Activated CD8-positive, alpha-beta memory T cell treated with anti-CD3 and anti-CD28 coated beads, Interleukin-2, amount 50 U/mL, for 48 hours (primary cell): ENCODE data around the gene PAXX.

Source experiments
- DNase-seq: peaks from one replicate; pipeline ENCODE4 v3.0.0-alpha.2; 2020

Gene PAXX

DNA sequence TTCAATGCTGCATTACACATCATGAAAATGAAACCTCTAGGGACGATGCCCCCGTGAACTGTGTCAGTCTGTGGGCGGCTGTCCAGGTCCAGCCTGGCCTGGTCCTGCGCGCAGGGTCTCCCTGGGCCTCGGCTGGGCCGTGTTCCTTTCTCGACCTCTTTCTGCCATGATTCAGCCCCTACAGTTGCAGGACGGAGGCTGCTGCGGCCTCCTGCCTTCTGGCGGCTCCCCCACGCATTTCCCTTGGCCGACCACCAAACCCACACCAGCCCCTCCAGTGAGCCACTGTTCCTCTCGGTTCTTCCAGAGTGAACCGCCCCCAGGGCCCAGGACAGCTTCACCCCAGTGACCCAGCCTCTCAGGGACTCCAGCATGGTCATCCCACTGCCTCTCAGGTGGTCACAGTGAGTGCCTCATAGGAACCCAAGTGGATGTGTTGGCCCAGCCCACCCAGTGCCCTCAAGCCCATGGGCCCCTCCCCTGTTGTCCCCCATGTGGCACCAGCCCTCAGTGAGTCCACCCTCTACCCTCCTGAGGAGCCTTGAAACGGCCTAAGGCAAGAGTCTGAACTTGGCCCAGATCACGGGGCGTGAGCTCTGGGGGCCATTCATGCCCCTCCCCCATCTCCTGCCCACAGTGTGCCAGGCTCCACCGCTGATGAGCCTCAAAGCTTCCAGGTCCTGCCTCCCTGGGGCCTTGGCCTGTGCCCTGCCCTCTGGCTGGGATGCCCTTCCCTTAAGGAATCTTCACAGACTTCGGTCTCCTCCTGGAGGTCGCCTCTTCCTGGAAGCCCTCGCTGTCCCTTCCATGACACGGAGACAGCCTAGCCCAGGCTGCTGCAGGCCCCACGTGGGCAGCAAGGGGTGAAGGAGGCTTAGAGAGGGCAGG is 14.1 kb downstream of the PAXX start:
- no peak for DNase-seq

DNA sequence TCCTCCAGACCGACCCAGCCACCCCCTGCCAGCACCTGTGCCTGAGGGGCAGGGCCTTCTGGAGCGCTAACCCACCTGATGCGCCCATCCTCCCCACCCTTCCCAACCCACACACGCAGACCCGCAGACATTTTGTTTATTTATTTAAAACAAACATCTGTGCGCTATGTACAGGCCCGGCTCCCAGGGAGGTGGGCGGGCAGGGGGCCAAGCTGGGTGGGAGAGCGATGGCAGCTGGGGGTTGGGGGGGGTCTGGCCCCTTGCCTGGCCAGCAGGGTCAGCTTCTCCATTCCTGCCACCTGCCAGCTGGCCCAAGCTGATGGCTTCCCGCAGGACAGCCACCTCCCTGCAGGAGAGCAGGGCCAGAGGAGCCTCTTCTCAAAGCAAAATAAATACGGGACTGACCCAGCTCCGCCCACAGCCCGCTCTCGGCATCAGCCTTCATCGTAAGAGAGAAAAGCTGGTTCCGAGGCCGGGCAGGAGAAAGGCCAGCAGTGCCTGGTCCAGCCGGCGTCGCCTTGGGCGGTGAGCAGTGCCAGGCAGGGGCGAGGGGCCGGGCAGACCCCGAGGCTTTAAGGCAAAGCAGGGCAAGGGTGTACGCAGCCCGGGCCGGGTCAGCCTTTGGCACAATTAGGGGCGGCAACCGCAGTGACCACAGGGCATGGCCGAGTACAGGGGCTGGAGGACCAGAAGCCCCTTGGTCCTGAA is 15.0 kb downstream of the PAXX start:
- no peak for DNase-seq

DNA sequence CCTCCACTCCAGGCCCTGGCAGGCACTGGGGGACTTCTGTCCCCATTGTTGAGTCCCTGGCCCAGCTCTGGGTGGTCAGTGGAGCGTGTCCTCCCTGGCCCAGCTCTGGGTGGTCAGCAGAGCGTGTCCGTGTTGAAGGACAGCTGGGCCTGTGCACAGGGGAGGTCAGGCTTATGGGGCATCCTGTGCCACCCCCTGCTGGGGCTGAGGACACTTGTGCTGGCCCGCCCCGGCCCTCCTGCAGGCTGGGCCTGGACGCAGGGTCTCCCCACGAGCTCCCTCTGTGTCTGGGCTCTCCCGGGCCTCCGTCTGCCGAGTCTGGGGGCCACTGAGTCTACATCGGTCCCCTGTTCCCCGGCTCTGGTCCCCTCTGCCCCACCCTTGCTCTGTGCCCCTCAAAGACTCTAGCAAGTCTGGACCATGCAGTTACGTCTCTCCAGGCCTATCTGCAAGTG is 15.6 kb downstream of the PAXX start:
- DNase-seq = no peak

DNA sequence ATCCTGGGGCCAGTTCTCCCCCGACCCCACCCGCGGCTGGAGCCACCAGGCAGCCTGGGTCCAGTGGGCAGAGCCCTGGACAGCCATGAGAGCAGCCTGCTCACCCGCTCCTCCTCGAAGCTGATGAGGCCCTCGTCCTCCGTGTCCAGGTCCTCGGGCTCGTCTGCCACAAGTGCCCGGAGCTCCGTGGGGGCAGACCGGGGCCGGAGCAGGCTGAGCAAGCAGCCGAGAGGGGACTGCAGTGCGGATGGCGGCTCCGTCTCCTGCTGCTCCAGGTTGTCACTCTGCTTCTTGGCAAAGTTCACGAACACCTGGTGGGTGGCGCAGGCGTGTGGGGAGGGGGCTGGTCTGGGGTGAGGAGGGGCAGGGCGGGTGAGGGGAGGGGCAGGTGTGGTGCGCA is 16.1 kb downstream of the PAXX start:
- no peak for DNase-seq

DNA sequence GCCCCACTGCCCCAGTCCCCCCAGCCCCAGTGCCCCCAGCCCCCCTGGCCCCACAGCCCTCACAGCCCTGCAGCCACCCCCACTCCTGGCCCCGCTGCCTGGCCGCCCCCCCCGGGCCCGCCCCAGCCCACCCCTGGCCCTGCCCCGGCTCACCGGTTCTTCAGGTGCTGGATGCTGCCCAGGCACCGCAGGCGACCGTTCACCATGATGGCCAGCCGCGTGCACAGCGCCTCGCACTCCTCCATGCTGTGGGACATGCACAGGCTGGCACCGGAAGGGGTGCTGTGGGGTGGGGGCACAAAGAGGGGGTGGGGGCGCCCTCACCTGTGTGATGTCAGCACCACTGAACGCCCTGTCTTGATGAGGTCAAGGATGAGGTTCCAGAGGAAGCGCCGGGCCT is 17.0 kb downstream of the PAXX start:
- DNase-seq = no peak

DNA sequence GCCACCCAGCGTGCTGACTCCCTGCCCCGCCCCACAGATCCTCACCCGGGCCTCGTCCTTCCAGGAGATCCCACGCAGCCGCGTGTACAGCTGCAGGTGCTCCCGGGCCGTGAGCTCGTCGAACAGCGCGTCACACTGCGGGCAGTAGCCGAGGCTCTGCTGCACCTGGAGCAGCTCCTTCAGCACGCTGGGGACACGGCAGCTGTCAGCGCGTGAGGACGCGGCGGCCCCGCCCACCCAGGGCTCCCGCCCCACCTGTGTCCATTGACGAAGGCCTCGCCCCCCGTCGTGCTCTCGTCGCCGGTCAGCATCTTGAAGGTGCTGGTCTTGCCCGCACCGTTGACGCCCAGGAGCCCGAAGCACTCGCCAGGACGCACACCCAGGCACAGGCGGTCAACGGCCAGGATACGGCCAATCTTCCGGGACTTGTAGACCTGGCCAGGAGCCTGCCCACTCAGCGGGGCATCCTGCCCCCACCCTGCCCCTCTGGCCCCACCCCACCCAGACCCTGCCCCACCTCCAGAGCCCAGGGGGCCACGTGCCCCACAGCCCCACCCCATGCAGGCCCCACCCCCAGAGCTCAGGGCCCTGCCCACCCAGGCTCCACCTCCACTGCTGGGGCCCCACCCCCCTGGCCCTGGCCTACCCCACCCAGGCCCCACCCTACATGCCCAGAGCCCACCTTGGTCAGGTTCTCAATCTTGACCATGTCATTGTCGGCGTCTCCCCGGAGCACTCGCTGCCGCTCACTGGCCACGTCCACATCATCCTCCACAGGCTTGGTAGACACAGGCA is 17.9 kb downstream of the PAXX start:
- DNase-seq = no peak

DNA sequence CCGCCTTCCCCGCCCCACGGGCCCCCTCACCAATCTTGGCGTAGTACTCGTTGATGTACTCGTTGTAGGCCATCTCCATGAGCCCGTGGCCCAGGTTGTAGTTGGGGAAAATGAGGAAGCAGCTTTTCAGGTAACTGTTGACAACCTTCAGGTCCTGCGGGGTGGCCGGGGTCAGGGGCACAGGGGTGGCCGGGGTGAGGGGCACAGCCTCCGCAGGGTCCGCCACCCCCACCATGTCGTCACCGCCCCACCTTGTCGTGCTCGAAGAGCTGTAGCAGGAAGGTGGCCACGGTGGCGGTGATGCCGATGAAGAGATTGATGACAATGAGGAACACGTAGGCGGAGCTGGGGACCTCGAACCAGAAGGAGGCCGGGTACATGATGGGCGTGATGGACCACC is 18.9 kb downstream of the PAXX start:
- no peak for DNase-seq

DNA sequence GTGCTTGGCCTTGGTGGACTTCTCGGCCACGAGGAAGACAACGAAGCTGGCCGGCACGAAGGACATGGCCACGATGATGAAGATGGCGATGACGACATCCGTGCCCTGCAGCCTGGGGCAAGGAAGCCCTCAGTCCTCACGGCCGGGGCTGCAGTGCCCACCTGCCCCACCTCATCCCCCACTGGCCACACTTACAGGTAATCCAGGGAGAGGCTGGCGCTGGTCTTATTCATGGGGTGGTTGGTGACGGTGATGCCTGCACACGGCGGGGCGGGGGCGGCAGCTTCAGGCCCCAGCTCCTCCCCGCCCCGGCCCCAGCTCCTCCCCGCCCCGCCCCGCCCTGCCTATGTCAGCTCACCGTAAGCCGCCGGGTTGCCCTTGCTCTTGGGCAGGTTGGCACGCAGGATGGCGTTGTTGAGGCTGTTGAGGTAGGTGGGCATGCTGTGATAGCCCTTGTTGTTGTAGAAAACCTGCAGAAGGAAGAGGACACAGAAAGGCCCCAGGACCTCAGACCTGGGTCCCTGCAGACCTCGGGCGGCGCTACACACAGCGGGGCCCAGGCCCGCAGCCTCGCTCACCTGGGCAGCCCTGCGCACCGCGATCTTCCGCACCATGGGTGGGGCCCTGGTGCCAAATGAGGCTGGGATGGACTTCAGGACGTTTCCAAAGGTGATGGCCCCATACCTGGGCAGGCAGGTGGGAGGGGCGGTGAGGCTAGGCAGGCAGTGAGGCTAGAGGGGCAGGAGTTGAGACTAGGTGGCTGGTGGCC is 19.9 kb downstream of the PAXX start:
- no peak for DNase-seq

DNA sequence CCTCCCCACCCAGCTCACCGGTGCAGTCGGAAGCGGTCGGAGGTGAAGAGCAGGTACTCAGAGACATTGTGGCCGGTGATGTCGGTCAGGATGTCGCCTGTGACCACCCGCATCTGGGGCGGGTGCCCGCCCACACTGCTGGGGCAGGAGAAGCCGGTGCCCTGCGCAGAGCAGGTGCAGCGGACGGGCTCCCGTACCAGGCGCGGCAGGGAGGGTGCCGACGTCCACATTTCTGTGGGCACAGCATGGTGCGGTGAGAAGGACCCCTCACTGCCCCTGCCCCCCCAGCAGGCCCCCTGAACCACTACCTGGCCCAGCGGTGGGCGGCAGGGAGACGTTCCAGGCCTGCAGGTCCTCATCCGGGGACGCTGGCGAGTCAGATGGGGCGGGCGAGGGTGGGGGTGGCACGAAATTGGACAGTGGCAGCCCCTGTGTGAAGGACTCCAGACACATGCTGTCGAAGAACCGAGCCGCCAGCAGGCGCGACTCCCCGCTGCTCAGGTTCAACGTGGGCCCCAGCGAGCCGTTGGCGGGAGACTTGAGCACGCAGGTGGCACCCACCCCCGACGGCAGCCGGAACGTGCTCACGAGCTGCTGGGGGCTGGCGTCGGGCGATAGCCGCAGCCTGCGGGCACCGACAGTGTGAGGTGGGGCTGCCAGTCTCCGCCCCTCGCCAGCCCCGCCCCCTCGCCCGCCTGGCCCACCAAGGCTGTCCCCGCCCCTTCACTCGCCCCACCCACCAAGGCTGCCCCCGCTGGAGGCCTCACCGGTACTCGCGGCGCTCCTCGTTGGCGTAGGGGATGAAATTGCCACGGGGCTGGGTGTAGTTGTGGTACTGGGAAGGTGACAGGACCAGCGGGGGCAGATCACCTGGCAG is 20.7 kb downstream of the PAXX start:
- DNase-seq = no peak

DNA sequence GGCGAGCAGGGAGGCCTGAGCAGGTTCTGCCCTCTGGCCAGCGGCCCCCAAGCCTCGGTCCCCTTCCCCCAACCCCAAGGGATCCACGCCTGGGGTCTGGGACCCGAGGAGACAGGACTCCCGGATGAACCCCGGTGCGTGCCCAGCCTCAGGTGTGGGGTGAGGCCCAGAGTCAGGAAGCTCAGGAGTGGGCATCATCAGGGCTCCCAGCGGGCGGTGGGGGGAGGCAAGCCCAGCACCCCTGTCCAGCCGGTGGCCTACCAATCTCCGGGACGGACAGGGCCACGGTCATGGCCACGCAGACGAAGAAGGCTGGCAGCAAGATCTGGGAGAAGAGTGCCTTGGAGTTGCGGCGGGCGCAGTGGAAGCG is 21.3 kb downstream of the PAXX start:
- no peak for DNase-seq

DNA sequence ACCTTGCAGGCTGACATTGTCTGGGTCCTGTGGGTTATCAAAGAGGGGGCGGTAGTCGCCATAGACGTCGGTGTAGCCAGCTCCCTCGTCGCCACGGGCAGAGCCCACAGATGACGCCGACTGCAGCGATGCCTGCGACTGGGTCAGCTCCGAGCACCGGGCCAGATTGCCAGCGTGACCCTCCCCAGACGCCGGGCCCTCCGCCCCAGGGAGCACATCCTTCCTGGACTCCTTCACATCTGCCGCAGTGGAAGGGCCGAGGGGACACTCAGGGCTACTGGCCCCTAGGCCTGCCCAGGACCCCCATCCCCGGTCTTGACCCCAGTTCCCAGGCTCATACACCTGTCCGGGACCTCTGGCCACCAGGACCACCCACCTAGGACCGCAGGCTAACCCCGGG is 21.9 kb downstream of the PAXX start:
- DNase-seq = no peak

DNA sequence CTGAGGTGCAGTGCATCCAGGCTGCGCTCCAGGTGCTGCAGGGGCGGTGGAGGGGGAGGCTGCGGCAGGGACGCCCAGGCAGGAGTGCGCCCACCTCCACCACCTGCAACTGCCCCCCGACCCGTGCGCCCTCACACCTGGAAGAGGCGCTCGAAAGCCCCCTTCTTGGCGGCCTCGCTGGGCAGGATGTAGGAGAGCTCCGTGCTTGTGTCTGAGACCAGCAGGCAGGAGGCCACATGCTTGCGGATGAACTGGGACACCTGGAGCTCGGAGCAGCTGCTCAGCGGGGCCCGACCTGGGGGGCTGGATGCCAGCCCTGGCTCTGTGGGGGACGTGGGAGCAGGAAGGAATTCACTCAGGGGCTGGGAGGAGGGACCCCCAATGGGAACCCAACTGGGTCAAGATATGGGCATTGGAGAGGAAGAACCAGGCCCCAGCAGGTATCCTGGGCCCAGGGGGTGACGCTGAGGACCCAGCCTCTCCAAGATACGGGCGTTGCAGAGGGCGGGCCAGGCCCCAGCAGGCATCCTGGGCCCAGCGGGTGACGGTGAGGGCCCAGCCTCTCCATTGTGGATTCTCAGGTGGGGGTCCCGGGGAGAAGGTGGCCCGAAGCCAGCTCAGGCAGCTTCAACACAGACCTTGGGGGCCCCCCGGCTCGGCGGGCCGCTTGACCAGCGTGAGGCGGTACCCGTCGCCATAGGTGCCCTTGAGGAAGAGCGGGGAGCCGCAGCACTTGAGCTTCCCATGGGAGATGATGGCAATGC is 22.7 kb downstream of the PAXX start:
- no peak for DNase-seq

DNA sequence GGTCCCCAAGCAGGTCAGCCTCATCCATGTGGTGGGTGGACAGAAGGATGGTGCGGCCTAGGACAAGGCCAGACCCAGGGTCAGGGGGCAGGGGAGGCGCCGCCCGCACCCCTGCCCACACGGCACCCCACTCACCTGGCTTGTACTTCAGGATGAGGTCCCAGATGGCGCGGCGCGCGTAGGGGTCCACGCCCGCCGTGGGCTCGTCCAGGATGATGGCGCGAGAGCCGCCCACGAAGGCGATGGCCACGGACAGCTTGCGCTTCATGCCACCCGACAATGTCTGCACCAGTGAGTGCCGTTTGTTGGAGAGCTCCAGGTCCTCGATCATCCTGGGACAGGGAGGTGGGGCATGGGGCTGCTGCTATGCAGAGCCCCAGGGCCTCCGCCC is 23.3 kb downstream of the PAXX start:
- DNase-seq = no peak

DNA sequence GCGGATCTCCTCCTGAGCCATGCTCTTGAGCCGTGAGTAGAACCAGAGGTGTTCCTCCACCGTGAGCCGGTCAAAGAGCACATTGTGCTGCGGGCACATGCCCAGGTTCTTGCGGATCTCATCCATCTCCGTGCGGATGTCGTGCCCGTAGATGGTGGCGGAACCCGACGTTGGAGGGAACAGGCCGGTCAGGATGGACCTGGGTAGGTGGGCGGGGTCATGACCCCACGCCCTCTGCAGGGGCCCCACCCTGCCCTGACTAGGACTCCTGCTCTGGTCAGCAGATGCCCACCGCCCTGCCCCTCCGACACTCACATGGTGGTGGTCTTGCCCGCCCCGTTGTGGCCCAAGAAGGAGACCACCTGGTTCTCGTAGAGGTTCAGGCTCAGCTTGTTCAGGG is 23.8 kb downstream of the PAXX start:
- no peak for DNase-seq

DNA sequence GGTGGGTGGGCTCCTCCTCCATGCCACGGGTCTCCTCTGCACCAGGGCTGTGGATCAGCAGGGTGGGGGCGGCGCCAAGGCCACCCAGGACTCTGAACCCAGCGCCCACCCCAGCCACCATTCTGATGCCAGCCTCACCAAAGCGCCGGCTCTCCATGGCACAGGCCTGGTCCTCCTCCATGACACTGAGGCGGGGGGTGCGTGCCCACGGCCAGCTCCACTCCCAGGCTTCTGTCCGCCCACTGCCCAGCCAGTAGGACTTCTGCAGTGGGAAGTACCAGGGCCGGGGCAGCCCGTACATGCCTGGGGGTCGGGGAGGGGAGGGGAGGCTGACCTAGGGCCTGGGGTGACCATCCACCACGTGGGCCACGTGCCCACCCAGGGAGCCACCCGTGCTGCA is 24.2 kb downstream of the PAXX start:
- DNase-seq = no peak

DNA sequence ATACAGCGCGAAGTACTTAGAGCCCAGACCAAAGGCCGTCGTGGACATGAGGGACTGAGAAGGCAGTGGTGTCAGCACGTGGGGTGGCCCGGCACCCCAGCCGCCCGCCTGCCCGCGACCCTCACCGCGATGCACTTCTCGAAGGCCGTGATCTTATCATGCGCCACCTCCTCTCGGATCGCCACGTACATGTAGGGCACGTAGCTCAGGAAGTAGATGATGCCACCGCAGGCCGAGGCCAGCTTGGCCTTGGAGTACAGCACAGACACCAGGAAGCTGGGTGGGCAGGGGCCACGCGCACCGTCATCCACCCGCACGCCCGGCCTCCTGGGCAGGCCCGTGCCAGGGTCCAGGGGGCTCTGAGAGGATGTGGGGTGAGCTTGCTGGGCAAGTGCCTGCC is 24.8 kb downstream of the PAXX start:
- DNase-seq = no peak

DNA sequence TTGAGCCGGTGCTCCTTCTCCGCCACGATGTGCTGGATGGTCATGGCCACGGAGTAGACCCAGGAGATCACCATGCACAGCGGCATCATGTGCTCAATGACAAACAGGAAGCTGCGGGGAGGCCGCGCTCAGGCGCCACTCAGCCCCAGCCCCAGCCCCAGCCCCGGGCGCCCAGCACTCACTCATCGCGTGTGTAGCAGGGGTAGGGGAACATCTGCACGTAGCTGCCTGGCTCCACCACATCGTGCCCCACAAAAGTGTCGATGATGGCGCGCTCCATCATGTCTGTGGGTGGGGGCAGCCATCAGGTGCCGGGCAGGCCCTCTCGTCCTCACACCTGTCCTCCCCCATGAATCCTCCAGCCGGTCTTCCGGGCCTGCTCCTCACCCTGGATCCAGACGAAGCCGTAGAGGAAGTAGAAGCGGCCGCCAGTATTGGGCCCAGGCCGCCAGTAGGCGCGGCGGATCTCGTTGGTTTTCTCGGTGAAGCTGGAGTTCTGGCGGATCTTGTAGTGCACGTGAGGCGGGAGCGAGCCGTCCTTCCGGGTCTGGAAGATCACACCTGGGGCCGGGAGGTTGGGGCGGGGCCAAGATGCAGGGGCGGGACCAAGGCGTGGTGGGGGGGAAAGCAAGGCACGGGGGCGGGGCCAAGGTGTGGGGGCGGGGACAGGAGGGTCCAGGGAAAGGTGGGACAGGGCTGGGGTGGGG is 25.7 kb downstream of the PAXX start:
- no peak for DNase-seq

DNA sequence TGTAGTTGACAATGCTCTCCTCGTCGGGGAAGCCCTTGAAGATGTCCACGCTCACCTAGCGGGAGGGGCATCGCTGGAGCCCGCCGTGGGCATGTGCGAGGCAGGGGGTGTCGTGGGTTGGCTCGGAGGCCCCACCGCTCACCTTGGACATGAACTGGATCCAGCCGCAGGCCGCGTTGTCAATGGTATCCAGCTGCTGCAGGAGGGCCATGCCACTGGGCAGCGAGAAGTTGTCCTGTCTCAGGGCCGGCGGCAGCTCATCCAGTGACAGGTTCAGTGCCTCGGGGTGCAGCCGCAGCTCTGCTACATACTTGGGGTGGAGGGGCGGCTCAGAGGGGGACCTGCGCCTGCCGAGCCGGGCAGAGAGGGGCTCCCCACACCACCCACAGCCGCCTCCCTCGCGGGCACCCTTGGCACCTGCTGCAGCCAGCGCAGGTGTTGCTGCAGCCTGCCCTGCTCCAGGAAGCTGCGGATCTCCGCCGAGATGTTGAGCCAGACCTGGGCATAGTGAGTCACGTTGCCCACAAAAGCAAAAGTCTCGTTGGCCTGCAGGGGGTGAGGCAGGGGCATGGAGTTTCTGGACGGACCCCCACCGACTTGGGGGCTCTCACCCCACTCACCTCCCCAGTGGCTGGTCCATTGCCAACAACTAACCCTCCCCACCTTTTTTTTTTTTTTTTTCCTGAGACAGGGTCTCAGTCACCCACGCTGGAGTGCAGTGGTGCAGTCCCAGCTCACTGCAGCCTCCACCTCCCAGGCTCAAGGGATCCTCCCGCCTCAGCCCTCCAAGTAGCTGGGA is 26.7 kb downstream of the PAXX start:
- DNase-seq = no peak

DNA sequence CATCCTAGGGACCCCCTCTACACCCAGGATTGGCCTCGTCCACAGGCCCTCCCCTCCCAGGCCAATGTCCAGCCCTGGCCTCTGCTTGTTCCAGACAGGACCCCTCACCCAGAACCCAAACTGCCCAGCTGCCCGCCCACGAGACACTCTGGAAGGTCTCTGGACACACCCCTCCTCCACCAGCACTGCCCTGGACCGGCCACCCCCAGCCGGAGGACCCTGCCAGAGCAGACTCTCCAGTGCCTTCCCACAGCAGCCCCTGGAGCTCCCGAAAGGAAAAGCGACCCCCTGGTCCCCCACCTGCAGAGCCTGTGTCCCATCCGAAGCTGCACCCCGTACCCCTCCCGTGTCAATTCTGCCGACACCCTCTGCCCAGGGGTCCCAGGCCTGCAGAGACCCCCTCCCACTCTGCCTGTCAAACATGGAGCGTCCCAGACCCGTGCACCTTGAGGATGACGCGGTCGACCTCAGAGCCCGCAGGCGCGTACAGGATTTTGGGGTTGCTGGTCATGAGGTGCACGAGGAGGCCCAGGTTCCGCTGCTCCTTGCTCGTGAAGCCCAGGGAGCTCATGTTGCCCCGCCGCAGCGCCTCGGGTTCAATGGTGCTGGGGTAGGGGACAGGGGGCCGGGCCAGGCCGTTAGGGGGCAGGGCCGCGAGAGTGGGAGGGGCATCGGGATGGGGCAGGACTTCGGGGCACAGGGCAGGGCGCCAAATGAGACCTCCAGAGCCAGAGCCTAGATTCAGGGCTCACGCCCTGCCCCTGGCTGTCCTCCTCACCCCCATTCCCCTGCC is 27.9 kb downstream of the PAXX start:
- DNase-seq = no peak
